Sigmoid colon (tissue), 4 donors: ENCODE measurements around the gene FOXG1.

Experiments used
- CTCF ChIP-seq, 4 experiments: fragments of 450-650 bp in 3 of 4; fragments of 200-600 bp in 1 of 4; IDR thresholded peaks; one replicate each; pipeline ENCODE4 v1.5.1; 2016 to 2019; ENCODE audit warnings: antibody characterized with exemption in 4 of 4, mild to moderate bottlenecking in 3 of 4, moderate library complexity in 2 of 4
- EP300 ChIP-seq, 4 donors: sonication (generic); formaldehyde crosslinking; IDR thresholded peaks; one replicate each; pipeline ENCODE4 v1.6.1; 2017; ENCODE audit warnings: antibody characterized with exemption in 4 of 4
- POLR2A ChIP-seq, 2 donors: fragments of 450-650 bp; IDR thresholded peaks; one replicate each; pipeline ENCODE4 v1.6.1; 2016; ENCODE audit warnings: antibody characterized with exemption in 2 of 2, mild to moderate bottlenecking in 2 of 2, moderate library complexity in 2 of 2
- POLR2AphosphoS5 ChIP-seq, 4 donors: sonication (generic); formaldehyde crosslinking; IDR thresholded peaks; one replicate each; pipeline ENCODE4 v1.6.1; 2017; ENCODE audit warnings: antibody characterized with exemption in 4 of 4

GRCh38 chr14:28759653-28760313 lies 6.8 kb upstream of the FOXG1 start:
- no peak for TF ChIP-seq CTCF (IDR thresholded peaks at IDR 0.05)
- no peak for TF ChIP-seq POLR2AphosphoS5 (IDR thresholded peaks at IDR 0.05)
- no peak for TF ChIP-seq POLR2A (IDR thresholded peaks at IDR 0.05)
- TF ChIP-seq EP300 (IDR thresholded peaks at IDR 0.05): no peak
